ENCODE results near the gene ZNF521.

DNA sequence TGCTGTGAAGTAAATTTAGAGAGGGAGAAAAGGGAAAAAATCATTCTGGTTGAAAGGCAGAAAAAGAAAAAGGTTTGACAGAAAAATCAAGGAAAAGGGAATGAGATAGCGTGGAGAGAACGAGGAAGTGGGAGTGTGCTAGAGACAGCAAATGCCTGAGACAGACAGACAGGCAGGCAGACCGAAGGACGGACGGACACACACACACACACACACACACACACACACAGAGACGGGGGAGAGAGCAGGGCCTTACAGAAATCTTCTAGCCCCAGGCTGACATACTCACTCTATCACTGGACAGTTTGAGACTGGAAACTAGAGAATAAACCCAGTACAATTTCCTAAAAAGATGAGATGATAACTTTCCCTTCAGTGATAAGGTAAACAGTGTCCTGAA, 238.4 kb downstream of the ZNF521 start:
- TF ChIP-seq, protein P1, sequence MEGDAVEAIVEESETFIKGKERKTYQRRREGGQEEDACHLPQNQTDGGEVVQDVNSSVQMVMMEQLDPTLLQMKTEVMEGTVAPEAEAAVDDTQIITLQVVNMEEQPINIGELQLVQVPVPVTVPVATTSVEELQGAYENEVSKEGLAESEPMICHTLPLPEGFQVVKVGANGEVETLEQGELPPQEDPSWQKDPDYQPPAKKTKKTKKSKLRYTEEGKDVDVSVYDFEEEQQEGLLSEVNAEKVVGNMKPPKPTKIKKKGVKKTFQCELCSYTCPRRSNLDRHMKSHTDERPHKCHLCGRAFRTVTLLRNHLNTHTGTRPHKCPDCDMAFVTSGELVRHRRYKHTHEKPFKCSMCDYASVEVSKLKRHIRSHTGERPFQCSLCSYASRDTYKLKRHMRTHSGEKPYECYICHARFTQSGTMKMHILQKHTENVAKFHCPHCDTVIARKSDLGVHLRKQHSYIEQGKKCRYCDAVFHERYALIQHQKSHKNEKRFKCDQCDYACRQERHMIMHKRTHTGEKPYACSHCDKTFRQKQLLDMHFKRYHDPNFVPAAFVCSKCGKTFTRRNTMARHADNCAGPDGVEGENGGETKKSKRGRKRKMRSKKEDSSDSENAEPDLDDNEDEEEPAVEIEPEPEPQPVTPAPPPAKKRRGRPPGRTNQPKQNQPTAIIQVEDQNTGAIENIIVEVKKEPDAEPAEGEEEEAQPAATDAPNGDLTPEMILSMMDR (IDR thresholded peaks at IDR 0.05; ENCODE audit: insufficient read depth, low read depth, low read length) = no peak
- no peak for TF ChIP-seq EZH2 (IDR thresholded peaks at IDR 0.05; ENCODE audit: insufficient read depth, low read length)
